Measurements from ENCODE around the gene TSHZ2.
"Not testable (repeated sequence)": the region's sequence is repeated elsewhere in the genome, so short reads cannot be mapped to it uniquely, and the experiment has no call there.

Gene TSHZ2

GRCh38 chr20:53020376-53020775 is 48.2 kb downstream of the TSHZ2 start:
- Histone ChIP-seq H3K27me3 (ENCODE audit: insufficient read depth, low read length) (no peaks in the 10 kb centered on the region), H3K9me3 (ENCODE audit: insufficient read depth, low read depth, low read length) (no peaks in the 10 kb centered on the region; the same call in 1 of the 2 replicates), H3K4me3 (ENCODE audit: low read length) (no peak overlapping the region), H3K9ac (ENCODE audit: low read depth, low read length) (no peak overlapping the region), H3K4me1 (ENCODE audit: insufficient read depth, low read length) (no peaks in the 10 kb centered on the region), H3K27ac (ENCODE audit: low read length) (no peak overlapping the region), H3K36me3 (ENCODE audit: insufficient read depth, low read depth, low read length) (no peaks in the 10 kb centered on the region)

GRCh38 chr20:53020834-53021233 is 48.7 kb downstream of the TSHZ2 start:
- no peaks in the 10 kb centered on the region for H3K27me3 ChIP-seq (ENCODE audit: insufficient read depth, low read length)
- H3K4me1 ChIP-seq (ENCODE audit: insufficient read depth, low read length): no peaks in the 10 kb centered on the region
- no peaks in the 10 kb centered on the region for H3K36me3 ChIP-seq (ENCODE audit: insufficient read depth, low read depth, low read length)
- no peak overlapping the region for H3K27ac ChIP-seq (ENCODE audit: low read length)
- no peak overlapping the region for H3K9ac ChIP-seq (ENCODE audit: low read depth, low read length)
- no peaks in the 10 kb centered on the region; the same call in 1 of the 2 replicates for H3K9me3 ChIP-seq (ENCODE audit: insufficient read depth, low read depth, low read length)
- H3K4me3 ChIP-seq (ENCODE audit: low read length): no peak overlapping the region

- H3K9ac ChIP-seq (ENCODE audit: low read depth, low read length): no peak overlapping the region
- H3K27ac ChIP-seq (ENCODE audit: low read length): no peak overlapping the region
- no peaks in the 10 kb centered on the region for H3K36me3 ChIP-seq (ENCODE audit: insufficient read depth, low read depth, low read length)
- H3K4me1 ChIP-seq (ENCODE audit: insufficient read depth, low read length): no peaks in the 10 kb centered on the region
- no peaks in the 10 kb centered on the region for H3K9me3 ChIP-seq (ENCODE audit: insufficient read depth, low read depth, low read length)
- no peak overlapping the region for H3K4me3 ChIP-seq (ENCODE audit: low read length)
- no peaks in the 10 kb centered on the region for H3K27me3 ChIP-seq (ENCODE audit: insufficient read depth, low read length)
Measured at GRCh38 chr20:53021934-53022333, 49.8 kb downstream of the TSHZ2 start.

- no peak overlapping the region for H3K9ac ChIP-seq (ENCODE audit: low read depth, low read length)
- no peak overlapping the region for H3K27ac ChIP-seq (ENCODE audit: low read length)
- H3K27me3 ChIP-seq (ENCODE audit: insufficient read depth, low read length): no peaks in the 10 kb centered on the region
- no peak overlapping the region for H3K4me3 ChIP-seq (ENCODE audit: low read length)
- H3K36me3 ChIP-seq (ENCODE audit: insufficient read depth, low read depth, low read length): no peaks in the 10 kb centered on the region
- no peaks in the 10 kb centered on the region for H3K9me3 ChIP-seq (ENCODE audit: insufficient read depth, low read depth, low read length)
- no peaks in the 10 kb centered on the region; the same call in 1 of the 2 replicates for H3K4me1 ChIP-seq (ENCODE audit: insufficient read depth, low read length)
Measured at GRCh38 chr20:53023732-53024520, 51.8 kb downstream of the TSHZ2 start.

- not testable (repeated sequence) for H3K27me3 ChIP-seq (ENCODE audit: insufficient read depth, low read length); H3K4me1 ChIP-seq (ENCODE audit: insufficient read depth, low read length); H3K4me3 ChIP-seq (ENCODE audit: low read length); H3K9ac ChIP-seq (ENCODE audit: low read depth, low read length); H3K27ac ChIP-seq (ENCODE audit: low read length); H3K36me3 ChIP-seq (ENCODE audit: insufficient read depth, low read depth, low read length); H3K9me3 ChIP-seq (ENCODE audit: insufficient read depth, low read depth, low read length)
Measured at GRCh38 chr20:53024653-53025052, 52.5 kb downstream of the TSHZ2 start.

GRCh38 chr20:53027089-53027488 is 54.9 kb downstream of the TSHZ2 start:
- no peaks in the 10 kb centered on the region; the same call in 1 of the 2 replicates for H3K4me1 ChIP-seq (ENCODE audit: insufficient read depth, low read length)
- no peak overlapping the region for H3K27ac ChIP-seq (ENCODE audit: low read length)
- no peaks in the 10 kb centered on the region for H3K36me3 ChIP-seq (ENCODE audit: insufficient read depth, low read depth, low read length)
- H3K4me3 ChIP-seq (ENCODE audit: low read length): no peak overlapping the region
- H3K27me3 ChIP-seq (ENCODE audit: insufficient read depth, low read length): no peaks in the 10 kb centered on the region
- H3K9ac ChIP-seq (ENCODE audit: low read depth, low read length): no peak overlapping the region
- H3K9me3 ChIP-seq (ENCODE audit: insufficient read depth, low read depth, low read length): no peaks in the 10 kb centered on the region

- no peaks in the 10 kb centered on the region for H3K27me3 ChIP-seq (ENCODE audit: insufficient read depth, low read length)
- no peaks in the 10 kb centered on the region; the same call in 1 of the 2 replicates for H3K4me1 ChIP-seq (ENCODE audit: insufficient read depth, low read length)
- no peak overlapping the region for H3K9ac ChIP-seq (ENCODE audit: low read depth, low read length)
- H3K4me3 ChIP-seq (ENCODE audit: low read length): no peak overlapping the region
- no peaks in the 10 kb centered on the region for H3K9me3 ChIP-seq (ENCODE audit: insufficient read depth, low read depth, low read length)
- H3K27ac ChIP-seq (ENCODE audit: low read length): no peak overlapping the region
- H3K36me3 ChIP-seq (ENCODE audit: insufficient read depth, low read depth, low read length): no peaks in the 10 kb centered on the region
Measured at GRCh38 chr20:53028337-53029007, 56.3 kb downstream of the TSHZ2 start.

- no peaks in the 10 kb centered on the region for H3K27me3 ChIP-seq (ENCODE audit: insufficient read depth, low read length)
- no peaks in the 10 kb centered on the region for H3K9me3 ChIP-seq (ENCODE audit: insufficient read depth, low read depth, low read length)
- no peak overlapping the region for H3K9ac ChIP-seq (ENCODE audit: low read depth, low read length)
- no peak overlapping the region for H3K4me3 ChIP-seq (ENCODE audit: low read length)
- no peak overlapping the region for H3K27ac ChIP-seq (ENCODE audit: low read length)
- H3K36me3 ChIP-seq (ENCODE audit: insufficient read depth, low read depth, low read length): no peaks in the 10 kb centered on the region
- no peaks in the 10 kb centered on the region; the same call in 1 of the 2 replicates for H3K4me1 ChIP-seq (ENCODE audit: insufficient read depth, low read length)
Measured at GRCh38 chr20:53030061-53030460, 57.9 kb downstream of the TSHZ2 start.

- Histone ChIP-seq H3K4me3 (ENCODE audit: low read length) (no peak overlapping the region), H3K36me3 (ENCODE audit: insufficient read depth, low read depth, low read length) (no peaks in the 10 kb centered on the region), H3K27me3 (ENCODE audit: insufficient read depth, low read length) (no peaks in the 10 kb centered on the region), H3K4me1 (ENCODE audit: insufficient read depth, low read length) (no peaks in the 10 kb centered on the region; the same call in 1 of the 2 replicates), H3K27ac (ENCODE audit: low read length) (no peak overlapping the region), H3K9me3 (ENCODE audit: insufficient read depth, low read depth, low read length) (no peaks in the 10 kb centered on the region), H3K9ac (ENCODE audit: low read depth, low read length) (no peak overlapping the region)
Measured at GRCh38 chr20:53032046-53032445, 59.9 kb downstream of the TSHZ2 start.

GRCh38 chr20:53032478-53032932 is 60.3 kb downstream of the TSHZ2 start:
- Histone ChIP-seq H3K4me3 (ENCODE audit: low read length) (no peak overlapping the region), H3K9ac (ENCODE audit: low read depth, low read length) (no peak overlapping the region), H3K27ac (ENCODE audit: low read length) (no peak overlapping the region), H3K4me1 (ENCODE audit: insufficient read depth, low read length) (no peaks in the 10 kb centered on the region), H3K36me3 (ENCODE audit: insufficient read depth, low read depth, low read length) (no peaks in the 10 kb centered on the region), H3K9me3 (ENCODE audit: insufficient read depth, low read depth, low read length) (no peaks in the 10 kb centered on the region), H3K27me3 (ENCODE audit: insufficient read depth, low read length) (no peaks in the 10 kb centered on the region)

GRCh38 chr20:53033176-53033575 is 61.0 kb downstream of the TSHZ2 start:
- Histone ChIP-seq H3K27ac (ENCODE audit: low read length) (no peak overlapping the region), H3K27me3 (ENCODE audit: insufficient read depth, low read length) (no peaks in the 10 kb centered on the region), H3K9ac (ENCODE audit: low read depth, low read length) (no peak overlapping the region), H3K4me1 (ENCODE audit: insufficient read depth, low read length) (no peaks in the 10 kb centered on the region), H3K9me3 (ENCODE audit: insufficient read depth, low read depth, low read length) (no peaks in the 10 kb centered on the region), H3K4me3 (ENCODE audit: low read length) (no peak overlapping the region), H3K36me3 (ENCODE audit: insufficient read depth, low read depth, low read length) (no peaks in the 10 kb centered on the region)

GRCh38 chr20:53034899-53035298 is 62.7 kb downstream of the TSHZ2 start:
- Histone ChIP-seq H3K9me3 (ENCODE audit: insufficient read depth, low read depth, low read length) (no peaks in the 10 kb centered on the region), H3K4me3 (ENCODE audit: low read length) (no peak overlapping the region), H3K36me3 (ENCODE audit: insufficient read depth, low read depth, low read length) (no peaks in the 10 kb centered on the region), H3K9ac (ENCODE audit: low read depth, low read length) (no peak overlapping the region), H3K27me3 (ENCODE audit: insufficient read depth, low read length) (no peaks in the 10 kb centered on the region), H3K4me1 (ENCODE audit: insufficient read depth, low read length) (no peaks in the 10 kb centered on the region), H3K27ac (ENCODE audit: low read length) (no peak overlapping the region)

Measured in iPS-20b (cell line).